HG03280 (cell line): ENCODE measurements around the gene RAB6A.

Experiments
- ATAC-seq: cut with Tn5 transposase; IDR thresholded peaks from one replicate; pipeline ENCODE4 v1.9.1; 2021; ENCODE audit warnings: mild to moderate bottlenecking, moderate library complexity; ENCODE audit not compliant: unreplicated experiment

The RAB6A gene

GRCh38 chr11:73633999-73634398 lies 126.9 kb downstream of the RAB6A start:
- no peak for ATAC-seq

- ATAC-seq, result no peak
These were observed 127.9 kb downstream of the RAB6A start for GRCh38 chr11:73632996-73633395.

GRCh38 chr11:73629907-73630306 lies 131.0 kb downstream of the RAB6A start:
- no peak for ATAC-seq

DNA sequence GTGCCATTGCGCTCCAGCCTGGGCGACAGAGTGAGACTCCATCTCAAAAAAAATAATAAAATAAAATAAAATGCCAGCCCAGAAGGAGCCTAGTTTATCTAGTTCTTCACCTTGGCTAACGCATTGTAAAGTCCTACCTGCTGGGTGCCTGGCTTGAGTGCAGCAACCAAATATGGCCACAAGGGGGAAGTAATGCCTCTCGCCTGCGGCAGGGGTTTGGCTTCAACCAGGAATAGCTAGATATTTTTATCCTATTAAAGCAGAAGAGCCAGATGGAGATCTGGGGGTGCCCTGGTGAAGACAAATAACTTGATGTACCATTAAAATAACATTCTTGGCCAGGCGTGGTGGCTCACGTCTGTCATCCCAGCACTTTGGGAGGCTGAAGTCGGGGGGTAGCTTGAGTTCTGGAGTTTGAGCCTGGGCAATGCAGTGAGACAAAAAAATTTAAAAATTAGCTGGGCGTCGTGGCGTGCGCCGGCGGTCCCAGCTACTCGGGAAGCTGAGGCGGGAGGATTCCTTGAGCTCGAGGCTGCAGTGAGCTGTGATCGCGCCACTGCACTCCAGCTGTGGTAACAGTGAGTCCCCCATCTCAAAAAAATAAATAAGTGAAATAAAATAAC lies 135.1 kb downstream of the RAB6A start:
- ATAC-seq, result no peak
